PC-3 (cell line): ENCODE data around the gene MACROH2A2.

Experiments used
- EZH2 ChIP-seq: fragments of 300-600 bp; sonication (generic); IDR thresholded peaks from one replicate; pipeline ENCODE4 v1.6.1; 2017; ENCODE audit warnings: antibody characterized with exemption, mild to moderate bottlenecking, low read length; ENCODE audit not compliant: unreplicated experiment
- EZH2phosphoT487 ChIP-seq: fragments of 300-600 bp; sonication (generic); IDR thresholded peaks from 2 replicates; pipeline ENCODE4 v1.6.1; 2018; ENCODE audit warnings: mild to moderate bottlenecking, antibody characterized with exemption, low read length, borderline replicate concordance
- TF ChIP-seq, protein P1 (sequence below): fragments of 300-600 bp; sonication (generic); conservative IDR thresholded peaks from 2 replicates; pipeline ENCODE4 v1.5.1; 2017; ENCODE audit warnings: antibody characterized with exemption, low read depth, mild to moderate bottlenecking, low read length

GRCh38 chr10:70122742-70123141 is 70.1 kb downstream of the MACROH2A2 start:
- TF ChIP-seq, protein P1, sequence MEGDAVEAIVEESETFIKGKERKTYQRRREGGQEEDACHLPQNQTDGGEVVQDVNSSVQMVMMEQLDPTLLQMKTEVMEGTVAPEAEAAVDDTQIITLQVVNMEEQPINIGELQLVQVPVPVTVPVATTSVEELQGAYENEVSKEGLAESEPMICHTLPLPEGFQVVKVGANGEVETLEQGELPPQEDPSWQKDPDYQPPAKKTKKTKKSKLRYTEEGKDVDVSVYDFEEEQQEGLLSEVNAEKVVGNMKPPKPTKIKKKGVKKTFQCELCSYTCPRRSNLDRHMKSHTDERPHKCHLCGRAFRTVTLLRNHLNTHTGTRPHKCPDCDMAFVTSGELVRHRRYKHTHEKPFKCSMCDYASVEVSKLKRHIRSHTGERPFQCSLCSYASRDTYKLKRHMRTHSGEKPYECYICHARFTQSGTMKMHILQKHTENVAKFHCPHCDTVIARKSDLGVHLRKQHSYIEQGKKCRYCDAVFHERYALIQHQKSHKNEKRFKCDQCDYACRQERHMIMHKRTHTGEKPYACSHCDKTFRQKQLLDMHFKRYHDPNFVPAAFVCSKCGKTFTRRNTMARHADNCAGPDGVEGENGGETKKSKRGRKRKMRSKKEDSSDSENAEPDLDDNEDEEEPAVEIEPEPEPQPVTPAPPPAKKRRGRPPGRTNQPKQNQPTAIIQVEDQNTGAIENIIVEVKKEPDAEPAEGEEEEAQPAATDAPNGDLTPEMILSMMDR, result no peak
- TF ChIP-seq EZH2phosphoT487 (no peak), EZH2 (no peak)
